Measurements from ENCODE around the gene SLC30A1. TPM values are rescaled to one million over a fixed set of nuclear protein-coding genes. Genes with fewer than 3 reads are reported as not detected.
"Not testable (repeated sequence)": the region's sequence is repeated elsewhere in the genome, so short reads cannot be mapped to it uniquely, and the experiment has no call there.

SLC30A1 gene, protein sequence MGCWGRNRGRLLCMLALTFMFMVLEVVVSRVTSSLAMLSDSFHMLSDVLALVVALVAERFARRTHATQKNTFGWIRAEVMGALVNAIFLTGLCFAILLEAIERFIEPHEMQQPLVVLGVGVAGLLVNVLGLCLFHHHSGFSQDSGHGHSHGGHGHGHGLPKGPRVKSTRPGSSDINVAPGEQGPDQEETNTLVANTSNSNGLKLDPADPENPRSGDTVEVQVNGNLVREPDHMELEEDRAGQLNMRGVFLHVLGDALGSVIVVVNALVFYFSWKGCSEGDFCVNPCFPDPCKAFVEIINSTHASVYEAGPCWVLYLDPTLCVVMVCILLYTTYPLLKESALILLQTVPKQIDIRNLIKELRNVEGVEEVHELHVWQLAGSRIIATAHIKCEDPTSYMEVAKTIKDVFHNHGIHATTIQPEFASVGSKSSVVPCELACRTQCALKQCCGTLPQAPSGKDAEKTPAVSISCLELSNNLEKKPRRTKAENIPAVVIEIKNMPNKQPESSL
- total RNA-seq: 35.8 TPM

DNA sequence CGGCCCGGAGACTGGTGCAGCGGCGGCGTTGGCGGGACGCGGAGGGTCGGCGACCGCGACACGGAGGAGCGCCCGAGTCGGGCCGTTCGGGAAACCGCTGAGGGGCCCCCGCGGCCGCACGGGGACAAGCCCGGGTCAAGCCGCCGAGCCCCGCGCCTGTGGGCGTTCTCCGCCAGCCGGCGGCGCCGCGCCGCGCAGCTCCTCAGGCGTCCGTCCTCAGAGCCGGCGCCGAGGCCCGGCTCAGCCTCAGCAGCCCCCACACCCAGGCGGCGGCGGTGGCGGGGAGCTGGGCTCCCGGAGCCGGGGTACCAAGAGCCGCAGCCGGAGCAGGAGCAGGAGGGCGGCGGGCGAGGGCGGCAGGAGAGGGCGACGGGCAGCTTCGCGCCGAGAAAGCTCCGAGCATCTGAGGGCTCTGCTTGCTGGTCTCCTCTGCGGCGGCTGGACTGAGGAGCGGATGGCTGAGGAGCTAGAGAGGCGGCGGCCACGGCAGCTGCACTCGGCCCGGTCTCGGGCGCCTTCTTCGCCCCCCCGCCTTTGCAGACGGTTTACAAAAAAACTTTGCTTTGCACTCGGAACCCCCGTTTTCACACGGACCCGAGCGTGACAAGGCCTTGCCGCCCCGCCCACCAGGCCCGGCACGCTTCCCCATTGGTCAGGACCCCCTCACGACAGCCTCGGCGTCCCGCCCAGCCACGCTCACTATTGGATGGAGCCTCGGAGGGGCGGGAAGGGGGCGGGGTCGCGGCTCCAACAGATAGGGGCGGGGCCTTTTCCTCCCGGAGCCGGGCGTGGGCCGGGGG is at the start of gene SLC30A1:
Gene SLC30A1 (minus strand): TSS at position 522 of the 800 bp plus-strand sequence. CDS start 549 bp downstream, outside the sequence.
- DNase-seq: peak; percentile 99

DNA sequence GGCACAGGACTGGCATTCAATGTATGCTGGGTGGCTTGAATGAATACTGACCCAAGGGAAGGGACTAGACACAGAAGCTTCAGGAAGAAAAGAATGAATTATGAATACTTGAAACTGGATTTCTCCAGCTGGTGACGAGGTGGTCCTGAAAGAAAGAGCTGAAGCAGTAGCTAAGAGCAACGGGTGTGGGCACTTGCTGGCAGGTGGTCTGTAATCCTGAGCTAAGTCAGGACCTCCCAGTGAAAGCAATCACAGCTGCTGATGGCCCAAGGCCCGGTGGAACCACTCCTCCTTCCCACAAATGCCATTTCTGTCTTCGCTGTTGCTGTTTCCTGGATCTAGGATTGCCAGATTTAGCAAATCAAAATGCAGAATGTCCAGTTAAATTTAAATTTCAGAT is 49.5 kb upstream of the SLC30A1 start:
- DNase-seq: peak; percentile 94

DNA sequence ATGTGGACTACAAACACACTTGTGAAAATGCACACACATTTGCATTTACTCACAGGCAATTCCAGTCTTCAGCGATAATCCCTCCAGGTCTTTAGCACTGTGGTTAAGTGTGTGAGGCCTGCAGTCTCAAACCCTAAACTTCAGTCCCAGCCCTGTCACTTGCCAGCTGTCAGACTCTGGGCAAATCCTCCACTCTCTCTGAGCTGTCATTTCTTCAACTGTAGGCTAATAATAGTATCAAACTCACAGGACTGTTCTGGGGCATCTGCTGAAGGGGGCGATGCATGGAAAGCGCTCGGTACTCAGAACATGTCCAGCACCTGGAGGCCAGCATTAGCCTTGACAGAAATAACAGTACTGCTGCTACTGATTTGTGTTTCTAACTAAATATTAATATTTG is 48.3 kb upstream of the SLC30A1 start:
- DNase-seq: peak; percentile 70

DNA sequence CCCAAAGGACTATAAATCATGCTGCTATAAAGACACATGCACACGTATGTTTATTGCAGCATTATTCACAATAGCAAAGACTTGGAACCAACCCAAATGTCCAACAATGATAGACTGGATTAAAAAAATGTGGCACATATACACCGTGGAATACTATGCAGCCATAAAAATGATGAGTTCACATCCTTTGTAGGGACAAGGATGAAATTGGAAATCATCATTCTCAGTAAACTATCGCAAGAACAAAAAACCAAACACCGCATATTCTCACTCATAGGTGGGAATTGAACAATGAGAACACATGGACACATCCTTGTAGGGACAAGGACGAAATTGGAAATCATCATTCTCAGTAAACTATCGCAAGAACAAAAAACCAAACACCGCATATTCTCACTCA is 46.9 kb upstream of the SLC30A1 start:
- DNase-seq: not testable (repeated sequence)

DNA sequence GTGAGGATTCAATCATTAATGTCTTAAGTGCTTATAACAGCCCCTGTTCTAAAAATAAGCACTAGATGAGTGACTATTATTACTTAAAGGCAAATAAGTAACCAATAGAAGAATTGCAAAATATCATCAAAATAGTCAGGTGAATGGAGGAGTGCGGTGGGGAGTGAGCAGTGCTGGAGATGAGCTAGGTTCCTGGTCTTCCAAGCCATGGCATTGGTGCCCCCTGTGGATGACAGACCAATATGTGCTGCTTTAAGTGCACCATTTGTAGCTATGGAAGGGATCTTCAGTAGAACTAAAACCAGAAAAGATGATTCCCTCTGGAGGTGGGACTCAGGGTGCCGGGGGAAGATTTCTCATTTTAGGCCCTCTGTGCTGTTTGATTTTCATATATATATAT is 46.1 kb upstream of the SLC30A1 start:
- DNase-seq: no peak

DNA sequence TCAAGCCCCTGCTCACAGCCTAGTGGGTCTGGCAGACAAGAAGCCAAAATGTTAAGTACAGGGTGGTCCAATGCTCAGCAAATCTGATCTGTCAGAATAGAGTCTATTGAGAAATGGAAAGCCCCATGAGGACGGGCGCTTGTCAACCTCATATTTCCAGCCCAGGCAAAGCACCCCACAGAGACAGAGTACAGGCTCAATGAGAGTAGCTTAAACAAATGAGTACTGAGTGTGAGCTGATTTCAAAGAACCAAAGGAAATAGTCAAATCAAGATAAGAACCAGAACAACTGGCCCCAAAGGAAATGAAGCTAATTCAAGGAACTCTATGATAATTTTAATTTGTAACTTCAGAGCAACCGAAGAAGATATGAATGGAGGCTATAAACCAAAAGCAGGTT is 44.6 kb upstream of the SLC30A1 start:
- no peak for DNase-seq

DNA sequence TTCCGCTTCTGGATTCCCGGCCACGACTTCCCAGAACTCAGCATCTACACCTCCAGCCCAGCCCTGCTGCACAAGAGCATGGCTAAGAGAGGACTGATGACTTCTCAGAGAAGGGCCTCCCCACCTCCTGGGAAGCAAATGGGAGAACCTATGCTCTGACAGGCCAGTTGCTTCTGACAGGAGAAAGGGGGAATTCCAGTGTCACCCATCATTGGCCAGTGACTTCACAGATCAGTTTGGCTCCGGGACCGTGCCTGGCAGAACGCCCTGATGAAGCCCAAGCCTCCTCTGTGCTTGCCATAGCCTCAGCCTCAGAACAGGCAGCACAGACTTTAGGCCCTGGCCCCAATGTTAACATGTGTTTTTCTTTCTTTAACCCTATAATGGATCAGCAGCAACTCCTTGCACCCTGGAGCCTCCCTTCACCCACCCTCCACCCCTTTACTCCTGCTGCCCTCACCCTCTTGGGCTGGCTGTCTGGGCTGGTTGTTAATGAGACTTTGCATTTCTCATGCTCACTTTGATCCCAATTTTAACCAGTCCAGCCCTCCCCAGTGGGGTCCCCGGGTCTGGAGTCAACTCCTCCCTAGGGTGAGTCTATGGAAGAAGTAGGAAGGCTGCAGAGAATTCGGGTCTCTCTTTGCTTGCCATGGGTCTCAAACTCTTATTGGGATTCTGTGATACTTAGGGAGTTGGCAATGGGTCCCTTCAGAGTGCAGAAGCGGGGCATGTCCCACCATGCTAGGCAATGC is 42.7 kb upstream of the SLC30A1 start:
- DNase-seq: no peak

DNA sequence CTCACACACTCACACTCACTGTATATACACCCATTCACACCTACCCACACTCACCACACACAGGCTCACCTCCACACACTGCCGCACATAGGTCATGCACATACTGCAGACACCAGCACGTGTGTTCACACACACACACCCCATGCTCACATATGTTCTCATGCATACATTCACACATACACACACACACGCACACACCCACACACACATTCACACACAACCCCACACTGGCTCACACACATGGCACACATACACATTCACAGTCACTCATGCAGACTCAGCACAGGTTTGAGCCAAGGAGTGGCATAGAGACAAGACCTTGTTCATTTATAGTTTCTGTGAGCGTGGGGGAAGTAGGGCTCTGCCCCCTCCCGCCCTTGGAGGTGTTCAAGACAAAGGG is 41.1 kb upstream of the SLC30A1 start:
- no peak for DNase-seq

DNA sequence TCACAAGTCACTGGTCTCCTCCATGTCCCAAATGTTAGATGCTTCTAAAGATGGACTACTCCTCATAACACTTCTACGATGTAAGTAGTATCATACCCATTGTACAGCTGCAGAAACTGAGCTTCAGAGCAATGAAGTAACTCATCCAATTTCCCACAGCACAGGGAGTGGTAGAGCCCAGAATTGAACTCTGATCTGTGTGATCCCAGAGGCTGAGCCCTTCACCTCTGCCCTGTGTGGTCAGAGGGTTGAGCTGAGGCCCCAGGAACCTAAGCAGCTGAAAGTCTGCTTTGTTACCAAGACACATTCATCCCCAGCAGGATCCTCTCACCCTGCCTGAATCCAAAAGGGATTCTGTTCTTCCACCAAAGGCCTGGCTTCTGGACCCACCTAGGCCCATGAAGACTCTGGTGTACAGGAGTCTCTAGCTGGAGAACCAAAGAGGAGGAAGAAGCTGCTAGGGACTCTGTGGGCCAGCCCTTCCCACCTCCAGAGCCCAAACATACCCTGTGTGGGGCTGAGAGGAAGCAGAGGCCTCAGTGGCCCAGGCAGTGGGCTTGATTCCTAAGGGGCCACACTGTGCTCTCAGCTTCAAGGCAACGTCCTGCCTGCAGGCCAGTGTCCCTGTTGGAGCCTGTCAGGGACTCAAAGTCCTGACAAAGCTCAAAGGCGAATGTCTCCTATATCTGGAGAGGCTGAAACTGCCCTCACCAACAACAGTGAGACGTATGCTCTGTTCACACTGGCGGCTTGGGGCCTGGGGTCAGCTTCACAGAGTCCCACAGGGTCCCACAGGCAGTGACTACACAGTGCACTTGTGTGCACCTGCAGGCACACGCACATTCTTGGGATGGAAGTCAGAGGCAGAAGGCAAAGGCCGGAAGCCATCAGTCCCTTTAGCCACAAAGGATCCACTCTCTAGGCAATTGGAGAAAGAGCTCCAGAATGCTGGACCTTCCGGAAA is 40.4 kb upstream of the SLC30A1 start:
- DNase-seq: no peak

DNA sequence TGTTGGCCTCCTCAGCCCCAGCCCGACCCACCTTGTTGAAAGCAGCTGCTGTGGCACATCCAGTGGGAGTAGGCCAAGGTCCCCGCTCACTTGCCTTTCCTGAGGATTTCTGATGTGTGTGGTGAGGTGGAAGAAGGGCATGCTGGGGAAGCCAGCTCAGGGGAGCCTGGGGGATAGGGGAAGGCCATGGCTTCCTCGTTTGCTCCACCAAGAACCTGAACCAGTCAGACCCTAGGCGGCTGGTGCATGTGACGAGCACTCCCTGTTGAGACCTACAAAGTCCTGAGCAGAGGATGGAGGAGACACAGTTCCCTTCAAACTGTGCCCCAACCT is 38.0 kb upstream of the SLC30A1 start:
- DNase-seq: no peak

DNA sequence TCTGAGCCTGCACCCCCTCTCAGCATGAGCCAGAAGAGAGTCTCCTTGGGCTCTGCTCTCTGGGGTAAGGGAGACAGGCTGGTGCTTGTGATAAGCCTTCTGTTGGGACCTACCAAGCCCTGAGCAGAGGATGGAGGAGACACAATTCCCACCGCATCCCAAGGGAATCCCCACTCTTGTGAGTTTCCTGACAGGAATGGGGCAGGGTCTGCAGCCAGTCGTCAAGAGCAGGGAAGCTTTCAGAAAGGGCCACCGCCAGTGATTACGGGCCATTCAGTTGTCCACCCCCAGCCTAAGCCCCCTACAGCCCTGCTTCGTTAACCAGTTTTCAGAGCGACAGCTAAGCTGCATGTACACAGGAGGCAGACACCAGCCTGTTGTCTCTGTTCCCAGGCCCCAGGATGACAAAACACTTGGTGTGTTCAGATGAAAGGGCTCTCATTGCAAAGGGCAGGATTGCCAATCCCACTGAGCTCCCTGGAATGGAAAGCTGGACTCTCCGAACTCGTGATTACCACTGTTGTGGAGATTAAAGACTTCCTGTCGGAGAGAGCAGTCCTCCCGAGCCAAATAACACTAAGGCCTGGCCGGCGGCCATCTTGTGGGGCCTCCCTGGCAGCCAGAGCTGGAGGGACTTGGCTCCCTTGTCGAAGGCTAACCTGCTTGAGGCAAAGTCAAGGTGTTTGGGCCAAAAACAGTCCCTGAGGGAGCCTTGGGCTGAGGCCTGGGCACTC is 37.4 kb upstream of the SLC30A1 start:
- DNase-seq: peak; percentile 65

DNA sequence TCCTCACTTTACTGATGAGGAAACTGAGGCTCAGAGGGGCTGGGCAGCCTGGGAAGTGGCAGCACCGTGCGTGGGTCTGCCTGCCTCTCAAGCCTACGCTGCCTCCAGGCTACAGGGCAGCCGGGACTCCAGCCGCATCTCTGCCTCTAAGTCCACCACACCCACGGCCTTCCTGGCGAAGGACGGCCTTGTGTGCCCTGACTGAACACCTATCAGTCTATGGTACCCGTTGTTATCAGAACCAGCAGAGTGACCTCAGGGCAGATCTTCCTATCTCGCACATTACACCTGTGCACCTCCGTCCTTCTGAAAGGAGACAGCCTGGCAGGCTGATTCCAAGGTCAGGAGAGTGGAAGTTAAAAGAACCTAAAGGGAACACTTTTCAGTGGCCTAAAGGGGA is 35.7 kb upstream of the SLC30A1 start:
- DNase-seq: no peak

DNA sequence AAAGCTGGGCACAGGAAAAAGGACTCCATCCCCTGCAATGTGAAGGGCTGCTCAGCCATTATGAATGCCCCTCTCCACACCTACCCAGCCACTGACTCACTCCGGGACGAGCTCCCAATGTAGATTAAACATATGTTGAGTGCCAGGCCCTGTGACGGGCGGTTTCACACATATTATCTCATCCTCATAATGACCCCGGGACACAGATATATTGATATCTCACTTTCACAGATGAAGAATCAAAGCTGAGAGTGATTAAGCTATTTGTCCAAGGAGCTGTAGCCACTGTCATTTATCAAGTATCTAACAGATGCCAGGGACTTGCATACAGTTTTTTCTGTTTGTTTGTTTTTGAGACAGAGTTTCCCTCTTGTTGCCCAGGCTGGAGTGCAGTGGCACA is 35.0 kb upstream of the SLC30A1 start:
- no peak for DNase-seq

DNA sequence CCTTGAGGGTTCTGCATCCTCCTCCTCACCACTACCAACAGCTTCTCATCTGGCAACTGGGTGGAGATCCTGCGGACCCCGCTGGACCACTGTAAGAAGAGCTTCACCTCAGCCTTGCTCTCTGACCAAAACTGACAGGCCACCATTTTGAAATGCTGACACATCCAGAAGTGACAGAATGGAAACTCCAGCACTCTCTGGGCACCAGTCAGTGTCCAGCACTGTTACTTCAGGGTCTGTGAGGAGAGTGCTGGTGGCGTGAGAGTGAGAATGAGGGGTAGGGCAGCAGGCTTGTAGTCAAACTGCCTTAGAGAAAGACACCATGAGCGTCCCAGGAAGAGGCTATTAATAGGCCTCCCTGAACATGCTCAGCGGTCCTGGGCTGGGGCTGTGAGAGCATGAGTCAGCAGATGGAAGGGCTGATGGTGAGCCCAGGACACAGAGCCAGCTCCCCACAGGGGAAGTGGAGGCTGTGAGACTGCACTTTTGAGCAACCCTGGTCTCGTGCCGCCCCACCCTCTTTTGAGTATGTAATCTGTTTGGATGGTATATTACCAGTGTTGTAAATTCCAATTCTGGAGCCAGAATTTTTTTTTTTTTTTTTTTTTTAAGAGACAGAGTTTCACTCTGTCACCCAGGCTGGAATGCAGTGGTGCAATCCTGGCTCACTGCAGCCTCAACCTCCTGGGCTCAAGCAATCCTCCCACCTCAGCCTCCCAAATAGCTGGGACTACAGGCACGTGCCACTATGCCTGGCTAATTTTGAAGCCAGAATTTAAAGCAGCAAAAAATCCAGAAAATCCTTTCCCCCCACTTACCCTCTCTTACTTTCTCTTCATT is 34.4 kb upstream of the SLC30A1 start:
- DNase-seq: peak; percentile 57

DNA sequence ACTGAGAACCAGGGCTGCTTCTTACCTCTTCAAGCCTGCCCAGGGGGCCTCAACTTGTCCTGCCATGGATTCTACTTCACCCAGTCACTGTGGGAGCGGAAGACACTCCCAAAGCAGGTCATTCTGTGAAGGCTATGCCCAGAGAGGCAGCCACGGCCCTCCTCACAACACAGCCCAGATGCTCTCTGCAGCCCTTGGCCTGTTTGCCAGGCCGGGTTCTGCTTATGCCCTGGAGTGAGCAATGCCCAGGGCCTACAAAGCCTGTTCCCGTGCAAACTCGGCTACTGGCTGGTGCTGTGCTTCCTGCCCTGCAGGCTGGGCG is 33.8 kb upstream of the SLC30A1 start:
- no peak for DNase-seq

DNA sequence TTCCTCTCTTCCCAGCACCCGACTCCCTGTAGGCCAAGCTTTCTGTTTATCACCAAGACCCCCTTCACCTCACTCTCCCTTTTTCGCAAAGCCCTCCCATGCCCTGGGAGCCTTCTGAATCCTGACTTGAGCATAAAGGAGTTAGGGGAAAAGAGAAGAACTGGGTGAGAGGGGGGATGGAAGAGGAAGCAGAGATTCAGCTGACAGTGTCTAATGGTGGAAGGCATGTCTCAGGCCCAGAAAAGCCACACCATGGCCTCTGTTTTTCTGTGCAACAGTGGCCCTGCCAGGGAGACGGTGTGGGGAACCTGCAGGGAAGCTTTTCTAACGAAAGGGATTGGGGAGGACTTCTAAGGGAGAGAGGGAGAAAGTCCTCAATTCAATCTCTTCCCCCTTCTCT is 32.9 kb upstream of the SLC30A1 start:
- no peak for DNase-seq

DNA sequence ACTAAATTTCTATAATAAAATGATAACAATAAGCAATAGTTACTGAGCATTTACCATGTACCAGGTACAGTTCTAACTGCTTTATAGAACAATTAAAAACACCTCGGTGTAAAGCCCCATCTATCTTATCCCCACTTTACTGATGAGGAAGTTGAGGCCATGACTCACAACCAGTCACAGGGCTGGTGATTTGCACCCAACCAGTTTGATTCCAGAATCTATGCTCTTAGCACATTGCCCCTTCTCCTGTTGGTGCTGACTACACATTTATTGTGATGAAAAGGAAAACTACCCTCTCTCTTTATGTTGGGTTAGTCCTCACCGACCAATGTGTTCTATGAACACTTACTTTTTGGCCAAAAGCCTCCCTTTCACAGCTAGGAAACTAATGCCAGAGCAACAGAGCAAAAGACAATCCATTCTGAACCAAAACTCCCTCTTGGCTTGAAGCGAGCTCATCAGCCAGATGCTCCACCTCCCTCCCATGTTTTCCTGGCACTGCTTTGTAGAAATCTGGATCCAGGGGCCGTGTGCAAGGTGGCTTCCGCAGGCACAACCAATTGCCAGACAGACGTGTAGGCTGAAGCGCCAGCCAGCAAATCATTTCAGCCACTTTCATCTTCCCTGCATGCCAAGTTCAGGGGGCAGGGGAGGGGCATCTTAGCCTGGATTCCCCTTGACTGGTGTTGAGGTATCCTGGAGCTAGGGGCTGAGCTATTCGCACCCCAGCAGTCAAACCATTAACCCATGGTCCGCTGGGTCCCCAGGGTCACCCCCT is 32.0 kb upstream of the SLC30A1 start:
- DNase-seq: peak; percentile 85

DNA sequence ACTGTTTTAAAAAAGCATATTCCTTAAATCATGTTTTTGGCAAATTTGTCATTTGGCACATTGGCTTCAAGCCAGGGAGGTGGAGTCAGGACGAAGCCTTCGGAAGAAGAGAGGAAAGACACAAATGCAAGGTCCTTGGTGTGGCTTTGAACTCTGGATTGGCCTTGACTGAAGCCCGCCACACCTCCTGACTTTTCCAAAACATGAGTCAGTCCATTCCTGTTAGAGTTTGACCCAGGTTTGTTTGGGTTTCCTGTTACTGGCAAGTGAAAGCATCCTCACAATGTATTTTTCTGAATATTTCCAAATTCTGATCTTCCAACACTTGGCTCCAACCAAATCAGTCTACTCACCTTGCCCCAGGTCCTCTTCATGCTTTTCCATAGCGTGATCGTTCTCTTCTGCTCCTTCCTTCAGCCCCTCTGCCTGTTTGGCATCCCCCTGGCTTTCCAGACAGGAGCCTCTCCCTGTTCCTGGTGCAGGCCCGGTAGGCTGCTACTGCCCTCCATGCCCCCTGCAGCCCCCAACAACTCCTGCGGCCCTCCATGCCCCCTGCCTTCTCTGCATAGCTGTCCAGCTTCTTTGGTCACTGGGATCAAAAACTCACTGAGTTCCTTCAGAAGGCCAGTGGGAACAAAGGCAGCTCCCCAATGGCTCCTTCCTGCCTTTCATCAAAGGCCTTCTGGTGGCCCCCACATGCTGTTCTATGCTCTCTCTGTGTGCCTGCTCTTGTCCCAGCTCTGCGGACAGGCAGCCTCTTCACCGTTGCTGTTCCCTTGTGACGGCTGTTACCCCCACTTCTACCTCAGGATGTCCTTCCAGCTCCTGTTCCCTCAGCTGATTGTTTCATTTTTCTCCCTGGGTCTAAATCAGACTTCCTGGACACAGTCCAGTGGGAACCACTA is 30.4 kb upstream of the SLC30A1 start:
- DNase-seq: no peak
